ENCODE measurements around the gene GRXCR2.

DNA sequence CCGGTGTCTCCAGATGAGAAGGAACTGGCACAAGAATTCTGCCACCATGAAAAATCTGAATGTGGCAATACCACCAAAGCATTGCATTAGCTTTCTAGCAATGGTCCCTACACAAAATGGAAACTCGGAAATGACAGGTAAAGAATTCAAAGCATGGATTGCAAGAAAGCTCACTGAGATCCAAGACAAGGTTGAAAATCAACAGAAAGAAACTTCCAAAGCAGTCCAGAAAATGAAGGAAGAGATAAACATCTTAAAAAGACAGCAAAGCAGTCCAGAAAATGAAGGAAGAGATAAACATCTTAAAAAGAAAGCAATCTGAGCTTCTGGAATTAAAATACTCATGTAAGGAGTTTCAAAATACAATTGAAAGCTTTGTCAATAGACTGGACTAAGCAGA lies 16.8 kb upstream of the GRXCR2 start:
- TF ChIP-seq, protein P1, sequence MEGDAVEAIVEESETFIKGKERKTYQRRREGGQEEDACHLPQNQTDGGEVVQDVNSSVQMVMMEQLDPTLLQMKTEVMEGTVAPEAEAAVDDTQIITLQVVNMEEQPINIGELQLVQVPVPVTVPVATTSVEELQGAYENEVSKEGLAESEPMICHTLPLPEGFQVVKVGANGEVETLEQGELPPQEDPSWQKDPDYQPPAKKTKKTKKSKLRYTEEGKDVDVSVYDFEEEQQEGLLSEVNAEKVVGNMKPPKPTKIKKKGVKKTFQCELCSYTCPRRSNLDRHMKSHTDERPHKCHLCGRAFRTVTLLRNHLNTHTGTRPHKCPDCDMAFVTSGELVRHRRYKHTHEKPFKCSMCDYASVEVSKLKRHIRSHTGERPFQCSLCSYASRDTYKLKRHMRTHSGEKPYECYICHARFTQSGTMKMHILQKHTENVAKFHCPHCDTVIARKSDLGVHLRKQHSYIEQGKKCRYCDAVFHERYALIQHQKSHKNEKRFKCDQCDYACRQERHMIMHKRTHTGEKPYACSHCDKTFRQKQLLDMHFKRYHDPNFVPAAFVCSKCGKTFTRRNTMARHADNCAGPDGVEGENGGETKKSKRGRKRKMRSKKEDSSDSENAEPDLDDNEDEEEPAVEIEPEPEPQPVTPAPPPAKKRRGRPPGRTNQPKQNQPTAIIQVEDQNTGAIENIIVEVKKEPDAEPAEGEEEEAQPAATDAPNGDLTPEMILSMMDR (conservative IDR thresholded peaks at IDR 0.05): no peak
- no peak for TF ChIP-seq ZFX (IDR thresholded peaks at IDR 0.05)
